ENCODE data around the gene KIAA1958. TPM values are rescaled to one million over a fixed set of nuclear protein-coding genes. Genes with fewer than 3 reads are reported as not detected.

The KIAA1958 gene
- polyA plus RNA-seq, 1 of the 3 experiments (the other 2 are of a cell fraction), result 1.6 TPM

GRCh38 chr9:112550531-112550930 is 63.9 kb downstream of the KIAA1958 start:
- ChIA-PET CTCF (interaction anchor here (1.0 kb wide), 1 partner anchor 13 kb away, joined by 3 read pairs; no protein-coding TSS in a partner anchor), POLR2A (no interaction called here)
- DNase-seq, result no peak
- H3K9me3 ChIP-seq, result no peaks in the 10 kb centered on the region
- H3F3A ChIP-seq (replicated peaks; ENCODE audit: insufficient read depth), result no peaks in the 10 kb centered on the region
- H3K9ac ChIP-seq, result no peak overlapping the region
- H3K9me2 ChIP-seq, result no peaks in the 10 kb centered on the region
- H3K4me1 ChIP-seq (ENCODE audit: control insufficient read depth in 1 of 2, insufficient read depth in 2 of 2, low read depth in 1 of 2, low read length in 1 of 2), result peaks cover 14 to 25% of the 10 kb centered on the region in 2 experiments; a peak in 3 of 4 replicates
- no peak overlapping the region; a peak in 1 of 4 replicates for H3K27ac ChIP-seq (ENCODE audit: low read depth in 2 of 2, low read length in 1 of 2)
- no peak overlapping the region for H2AFZ ChIP-seq (ENCODE audit: low read depth)
- H3K27me3 ChIP-seq (ENCODE audit: insufficient read depth), result no peaks in the 10 kb centered on the region
- H3K4me2 ChIP-seq, result no peak overlapping the region
- 89% methylated on average over 4 of the region's 4 CpGs for whole genome bisulfite sequencing (ENCODE audit: low lambda C conversion rate)
- H3K79me2 ChIP-seq (ENCODE audit: insufficient read depth), result peaks cover 15% of the 10 kb centered on the region; the same call in 1 of the 2 replicates
- TF ChIP-seq MXI1 (IDR thresholded peaks at IDR 0.05; ENCODE audit: low read depth, low read length) (no peak), USF1 (IDR thresholded peaks at IDR 0.05; ENCODE audit: borderline replicate concordance, low read depth) (no peak)
- H3K36me3 ChIP-seq (replicated peaks in 1 of 2; ENCODE audit: control insufficient read depth in 1 of 2, insufficient read depth in 2 of 2, low read length in 1 of 2), result no peaks in the 10 kb centered on the region
- H4K20me1 ChIP-seq (ENCODE audit: insufficient read depth), result no peaks in the 10 kb centered on the region
- no peak overlapping the region for H3K4me3 ChIP-seq (ENCODE audit: low read depth in 2 of 2, low read length in 1 of 2)

GRCh38 chr9:112551641-112552040 is 65.0 kb downstream of the KIAA1958 start:
- H3K9me2 ChIP-seq, result no peaks in the 10 kb centered on the region
- WGBS (ENCODE audit: low lambda C conversion rate), result 82% methylated on average over 1 of the region's 1 CpG
- H3K4me2 ChIP-seq, result no peak overlapping the region
- ChIA-PET CTCF (interaction anchor here (1.0 kb wide), 1 partner anchor 12 kb away, joined by 3 read pairs; no protein-coding TSS in a partner anchor), POLR2A (no interaction called here)
- H3K27ac ChIP-seq (ENCODE audit: low read depth in 2 of 2, low read length in 1 of 2), result no peak overlapping the region
- H3F3A ChIP-seq (replicated peaks; ENCODE audit: insufficient read depth), result no peaks in the 10 kb centered on the region
- peaks cover 15% of the 10 kb centered on the region; the same call in 1 of the 2 replicates for H3K79me2 ChIP-seq (ENCODE audit: insufficient read depth)
- no peak overlapping the region for H3K9ac ChIP-seq
- H3K27me3 ChIP-seq (ENCODE audit: insufficient read depth), result no peaks in the 10 kb centered on the region
- no peaks in the 10 kb centered on the region for H3K36me3 ChIP-seq (replicated peaks in 1 of 2; ENCODE audit: control insufficient read depth in 1 of 2, insufficient read depth in 2 of 2, low read length in 1 of 2)
- no peak for DNase-seq
- TF ChIP-seq GATA2 (CRISPR knock-in tag; IDR thresholded peaks at IDR 0.05) (no peak), RXRA (IDR thresholded peaks at IDR 0.05; ENCODE audit: borderline replicate concordance, low read depth) (no peak), RCOR1 (IDR thresholded peaks at IDR 0.05; ENCODE audit: low read length) (no peak), NFIC (IDR thresholded peaks at IDR 0.05; ENCODE audit: borderline replicate concordance) (no peak), FOXM1 (IDR thresholded peaks at IDR 0.05; ENCODE audit: low read depth) (no peak), POLR2AphosphoS5 (IDR thresholded peaks at IDR 0.05; ENCODE audit: low read depth, low read length) (no peak), EP300 (IDR thresholded peaks at IDR 0.05; ENCODE audit: borderline replicate concordance in 1 of 2, low read depth in 1 of 2, low read length in 1 of 2) (no peak), PBX3 (IDR thresholded peaks at IDR 0.05) (no peak), GABPA (IDR thresholded peaks at IDR 0.05; ENCODE audit: low read depth) (no peak), FOSL2 (IDR thresholded peaks at IDR 0.05; ENCODE audit: borderline replicate concordance, low read depth) (no peak), CTCF (IDR thresholded peaks at IDR 0.05) (no peak), RAD21 (IDR thresholded peaks at IDR 0.05; ENCODE audit: low read length) (no peak), JUND (IDR thresholded peaks at IDR 0.05) (no peak), REST (IDR thresholded peaks at IDR 0.05; ENCODE audit: low read depth, low read length) (no peak)
- H3K4me1 ChIP-seq (ENCODE audit: control insufficient read depth in 1 of 2, insufficient read depth in 2 of 2, low read depth in 1 of 2, low read length in 1 of 2), result peaks cover 15 to 25% of the 10 kb centered on the region in 2 experiments; a peak in 3 of 4 replicates
- H2AFZ ChIP-seq (ENCODE audit: low read depth), result no peak overlapping the region
- H3K9me3 ChIP-seq, result no peaks in the 10 kb centered on the region
- no peaks in the 10 kb centered on the region for H4K20me1 ChIP-seq (ENCODE audit: insufficient read depth)
- no peak overlapping the region for H3K4me3 ChIP-seq (ENCODE audit: low read depth in 2 of 2, low read length in 1 of 2)
